ENCODE data around the gene ANKRD36B. TPM values are rescaled to one million over a fixed set of nuclear protein-coding genes. Genes with fewer than 3 reads are reported as not detected.
"Not testable (repeated sequence)": the region's sequence is repeated elsewhere in the genome, so short reads cannot be mapped to it uniquely, and the experiment has no call there.

Gene ANKRD36B
- 11.6 and 14.2 TPM in 2 replicates for total RNA-seq

DNA sequence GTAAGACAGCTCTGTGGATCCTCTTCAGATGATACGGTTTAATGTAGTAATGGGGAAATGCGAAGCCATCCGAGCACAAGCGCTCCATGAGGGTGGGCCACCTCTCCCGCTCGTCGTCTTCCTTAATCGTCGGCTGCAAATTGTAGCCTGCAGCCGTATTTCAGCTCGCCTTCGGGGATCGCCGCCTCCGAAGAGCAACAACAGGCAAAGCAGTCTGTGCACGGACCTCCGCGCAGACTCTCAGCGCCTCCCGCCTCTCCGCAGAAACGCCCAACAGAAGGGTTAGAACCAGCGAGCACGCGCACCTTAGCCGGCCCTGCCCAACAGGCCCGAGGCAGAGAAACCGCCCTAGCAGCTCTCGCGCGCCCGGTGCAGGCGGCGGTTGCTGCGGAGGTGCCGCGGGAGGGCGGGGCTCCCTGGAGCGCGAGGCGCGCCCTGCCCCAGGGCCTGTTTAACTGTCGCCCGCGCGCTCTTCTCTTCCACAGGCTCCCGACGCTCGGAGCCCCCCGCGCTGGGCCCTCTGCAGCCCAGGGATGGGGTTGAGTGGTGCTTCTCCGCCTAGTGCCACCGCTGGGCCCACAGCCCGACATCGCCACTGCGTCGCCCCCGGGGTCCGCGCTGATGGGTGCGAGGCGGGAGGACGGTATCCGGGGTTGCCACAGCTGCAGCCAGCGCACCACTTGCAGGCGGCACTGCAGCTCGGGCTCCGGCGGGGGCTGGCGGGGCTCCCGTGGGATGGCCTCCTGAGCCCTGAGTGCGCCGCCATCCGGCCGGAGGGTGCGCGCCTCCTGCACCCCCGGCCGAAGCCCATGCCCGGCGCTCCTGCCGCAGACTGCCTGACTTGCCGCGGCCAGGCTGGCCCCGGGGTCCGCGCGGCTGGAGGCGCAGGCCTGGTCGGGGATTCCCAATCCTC lies at the start of gene ANKRD36B:
Gene ANKRD36B, minus strand, starts transcription at position 280 of the 913 bp plus-strand sequence. Its CDS starts 192 bp downstream, at position 88.
- FAIRE-seq; H3K27me3 ChIP-seq (ENCODE audit: control insufficient read depth, insufficient read depth, low read length); H3K36me3 ChIP-seq (ENCODE audit: control insufficient read depth, insufficient read depth, low read length): not testable (repeated sequence)
- H3K4me3 ChIP-seq (ENCODE audit: low read depth, low read length): peak within 1 kb of the TSS; percentile 51
- peak; percentile 48 for DNase-seq (ENCODE audit: low read depth)

DNA sequence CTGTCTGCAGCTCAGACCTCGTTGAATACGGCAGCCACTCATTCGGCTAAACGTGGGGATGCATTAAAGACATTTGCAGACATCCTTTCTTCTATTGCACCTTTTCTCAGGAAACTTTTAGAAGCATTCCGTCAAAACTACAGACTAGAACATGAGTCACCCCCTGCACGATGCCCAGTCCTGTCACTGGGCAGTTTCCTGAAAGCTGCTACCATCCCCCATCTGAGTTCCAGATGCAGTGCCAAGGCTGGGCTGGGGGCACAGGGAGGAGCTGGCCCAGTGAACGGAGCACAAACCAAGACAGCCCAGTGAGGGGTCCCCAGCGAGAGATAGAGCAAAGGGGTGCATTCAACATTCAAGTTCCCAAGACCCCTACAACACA lies 36.4 kb upstream of the ANKRD36B start:
- peak; percentile 8 for DNase-seq (ENCODE audit: low read depth)
- not testable (repeated sequence) for FAIRE-seq; H3K27me3 ChIP-seq (ENCODE audit: control insufficient read depth, insufficient read depth, low read length); H3K4me3 ChIP-seq (ENCODE audit: low read depth, low read length); H3K36me3 ChIP-seq (ENCODE audit: control insufficient read depth, insufficient read depth, low read length)

DNA sequence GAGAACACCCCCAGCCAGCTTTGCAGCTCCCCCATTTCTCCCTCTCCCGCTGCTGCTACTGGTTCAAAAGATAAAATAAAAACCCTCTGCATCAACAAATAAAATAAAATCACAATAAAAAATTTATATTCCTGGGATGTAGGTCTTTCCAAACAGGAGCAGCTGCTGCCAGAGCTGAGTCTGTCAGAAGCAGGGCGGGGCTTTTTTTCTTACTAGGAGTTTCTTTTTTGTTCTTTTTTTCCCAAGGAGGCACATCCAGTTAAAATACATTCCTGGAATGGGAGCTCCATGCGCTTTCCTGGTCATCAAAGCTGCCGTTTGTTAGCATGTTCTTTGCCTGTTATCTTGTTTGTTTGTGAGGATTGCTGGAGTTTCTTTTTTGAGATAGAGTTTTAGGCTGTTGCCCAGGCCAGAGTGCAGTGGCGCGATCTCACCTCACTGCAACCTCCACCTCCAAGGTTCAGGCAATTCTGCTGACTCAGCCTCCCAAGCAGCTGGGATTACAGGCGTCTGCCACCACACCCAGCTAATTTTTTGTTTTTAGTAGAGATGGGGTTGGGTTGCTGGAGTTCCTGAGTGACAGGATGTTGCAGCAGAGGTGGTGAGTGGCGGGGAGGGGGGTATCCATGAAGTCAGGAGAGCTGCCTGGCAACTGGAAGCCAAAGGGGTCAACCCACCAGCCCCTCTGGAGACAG lies 35.8 kb upstream of the ANKRD36B start:
- not testable (repeated sequence) for H3K36me3 ChIP-seq (ENCODE audit: control insufficient read depth, insufficient read depth, low read length); H3K4me3 ChIP-seq (ENCODE audit: low read depth, low read length); H3K27me3 ChIP-seq (ENCODE audit: control insufficient read depth, insufficient read depth, low read length); FAIRE-seq; DNase-seq (ENCODE audit: low read depth)

DNA sequence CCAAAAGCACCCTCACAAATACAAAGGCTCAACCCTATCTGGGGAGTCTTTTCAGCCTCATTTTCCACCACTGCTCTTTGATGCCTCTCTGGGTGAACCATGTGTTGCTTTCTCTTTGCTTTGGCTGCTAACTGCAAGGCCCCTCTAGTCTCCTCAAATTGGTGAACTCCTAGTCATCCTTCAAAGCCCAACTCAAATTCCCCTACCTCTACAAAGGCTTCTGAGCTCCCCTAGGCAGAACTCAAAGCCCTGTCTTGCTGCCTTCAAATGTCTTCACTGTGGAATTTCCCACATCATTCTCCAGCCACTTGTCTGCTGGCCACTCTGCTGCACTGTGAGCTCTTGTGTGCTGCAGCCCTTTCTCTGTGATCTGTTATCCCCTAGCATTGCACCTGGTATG lies 33.3 kb upstream of the ANKRD36B start:
- H3K27me3 ChIP-seq (ENCODE audit: control insufficient read depth, insufficient read depth, low read length); FAIRE-seq; H3K4me3 ChIP-seq (ENCODE audit: low read depth, low read length); DNase-seq (ENCODE audit: low read depth); H3K36me3 ChIP-seq (ENCODE audit: control insufficient read depth, insufficient read depth, low read length): not testable (repeated sequence)

DNA sequence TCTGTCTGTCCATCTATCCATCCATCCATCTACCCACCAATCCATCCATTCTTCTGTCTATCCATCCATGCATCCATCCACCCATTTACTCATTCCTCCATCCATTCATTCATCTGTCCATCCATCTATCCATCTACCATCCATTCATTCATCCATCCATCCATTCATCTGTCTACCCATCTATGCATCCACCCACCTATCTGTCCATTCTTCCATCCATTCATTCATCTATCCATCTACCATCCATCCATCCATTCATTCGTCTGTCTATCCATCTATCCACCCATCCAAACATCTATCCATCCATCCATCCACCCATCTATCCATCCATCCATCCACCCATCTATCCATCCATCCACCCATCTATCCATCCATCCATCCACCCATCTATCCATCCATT lies 30.8 kb upstream of the ANKRD36B start:
- FAIRE-seq; DNase-seq (ENCODE audit: low read depth): not testable (repeated sequence)

DNA sequence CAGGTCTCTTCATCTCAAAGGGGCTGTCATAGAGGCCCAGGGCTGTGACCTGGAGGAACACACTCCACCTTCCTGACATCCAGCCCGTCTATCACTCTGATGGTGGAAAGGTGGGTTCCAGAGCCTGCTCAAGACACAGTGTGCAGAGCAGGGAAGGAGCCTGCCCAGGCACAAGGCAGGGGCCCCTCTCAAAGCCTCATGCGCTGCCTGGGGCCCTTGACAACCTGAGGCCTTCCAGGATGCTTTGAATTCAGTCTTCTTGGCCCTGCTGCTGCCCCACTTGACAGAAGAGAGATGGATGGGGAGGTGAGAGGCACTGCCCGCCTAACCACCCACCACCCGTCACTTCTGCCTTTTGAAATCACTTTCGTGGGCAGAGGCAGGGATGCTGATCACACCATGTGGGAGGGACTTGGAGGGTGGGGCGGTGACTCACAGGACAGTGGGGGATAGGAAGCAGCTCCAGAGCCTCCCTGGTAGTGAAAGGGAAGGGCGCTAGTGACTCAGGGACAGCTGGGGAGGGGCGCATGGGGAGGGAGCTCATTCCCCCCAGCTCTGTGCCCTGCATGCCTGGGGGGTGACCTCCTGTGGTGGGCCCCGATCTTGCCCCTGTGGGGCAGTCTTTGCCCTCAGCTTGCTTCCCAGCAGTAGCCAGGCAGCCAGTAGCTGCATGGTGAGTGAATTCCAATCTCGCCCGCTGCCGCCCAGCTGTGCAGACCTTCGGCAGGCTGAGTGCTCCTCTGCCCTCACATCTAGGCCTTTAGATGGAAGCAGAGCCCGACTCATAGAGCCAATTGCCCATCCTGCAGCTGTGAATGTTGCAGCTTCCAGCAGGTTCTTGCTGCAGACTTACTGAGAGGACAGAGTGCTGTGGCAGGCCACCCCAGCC lies 29.5 kb upstream of the ANKRD36B start:
- H3K36me3 ChIP-seq (ENCODE audit: control insufficient read depth, insufficient read depth, low read length); H3K27me3 ChIP-seq (ENCODE audit: control insufficient read depth, insufficient read depth, low read length); H3K4me3 ChIP-seq (ENCODE audit: low read depth, low read length); DNase-seq (ENCODE audit: low read depth): not testable (repeated sequence)
- FAIRE-seq: peak; percentile 13

More for the DNA sequence above, 30.8 kb upstream of the ANKRD36B start:
- H3K36me3 ChIP-seq (ENCODE audit: control insufficient read depth, insufficient read depth, low read length); H3K27me3 ChIP-seq (ENCODE audit: control insufficient read depth, insufficient read depth, low read length); H3K4me3 ChIP-seq (ENCODE audit: low read depth, low read length): not testable (repeated sequence)

DNA sequence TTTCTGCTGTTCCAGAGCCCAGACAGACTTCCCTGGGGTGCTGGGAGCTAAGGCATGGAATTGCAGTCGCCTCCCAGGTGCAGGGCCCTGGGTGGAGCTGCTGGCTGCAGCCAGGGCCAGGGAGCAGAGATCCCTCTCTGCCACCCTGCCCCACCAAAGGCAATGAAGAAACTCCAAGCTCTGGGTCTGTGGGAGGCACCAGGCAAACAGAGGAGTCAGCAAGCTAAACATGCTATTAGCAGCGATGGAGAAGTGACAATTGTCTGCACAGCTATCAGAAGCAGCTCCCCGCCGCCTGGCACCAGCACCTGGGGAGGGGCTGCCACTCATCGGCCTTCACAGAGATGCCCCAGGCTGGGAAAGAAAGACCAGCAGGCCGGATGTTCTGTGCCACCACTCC lies 28.2 kb upstream of the ANKRD36B start:
- Histone ChIP-seq H3K4me3 (ENCODE audit: low read depth, low read length) (no peak overlapping the region), H3K27me3 (ENCODE audit: control insufficient read depth, insufficient read depth, low read length) (no peaks in the 10 kb centered on the region), H3K36me3 (ENCODE audit: control insufficient read depth, insufficient read depth, low read length) (no peaks in the 10 kb centered on the region)
- no peak for FAIRE-seq
- TF ChIP-seq, protein P1, sequence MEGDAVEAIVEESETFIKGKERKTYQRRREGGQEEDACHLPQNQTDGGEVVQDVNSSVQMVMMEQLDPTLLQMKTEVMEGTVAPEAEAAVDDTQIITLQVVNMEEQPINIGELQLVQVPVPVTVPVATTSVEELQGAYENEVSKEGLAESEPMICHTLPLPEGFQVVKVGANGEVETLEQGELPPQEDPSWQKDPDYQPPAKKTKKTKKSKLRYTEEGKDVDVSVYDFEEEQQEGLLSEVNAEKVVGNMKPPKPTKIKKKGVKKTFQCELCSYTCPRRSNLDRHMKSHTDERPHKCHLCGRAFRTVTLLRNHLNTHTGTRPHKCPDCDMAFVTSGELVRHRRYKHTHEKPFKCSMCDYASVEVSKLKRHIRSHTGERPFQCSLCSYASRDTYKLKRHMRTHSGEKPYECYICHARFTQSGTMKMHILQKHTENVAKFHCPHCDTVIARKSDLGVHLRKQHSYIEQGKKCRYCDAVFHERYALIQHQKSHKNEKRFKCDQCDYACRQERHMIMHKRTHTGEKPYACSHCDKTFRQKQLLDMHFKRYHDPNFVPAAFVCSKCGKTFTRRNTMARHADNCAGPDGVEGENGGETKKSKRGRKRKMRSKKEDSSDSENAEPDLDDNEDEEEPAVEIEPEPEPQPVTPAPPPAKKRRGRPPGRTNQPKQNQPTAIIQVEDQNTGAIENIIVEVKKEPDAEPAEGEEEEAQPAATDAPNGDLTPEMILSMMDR (IDR thresholded peaks at IDR 0.05; ENCODE audit: insufficient read depth, low read length, severe bottlenecking): no peak
- DNase-seq (ENCODE audit: low read depth): no peak

DNA sequence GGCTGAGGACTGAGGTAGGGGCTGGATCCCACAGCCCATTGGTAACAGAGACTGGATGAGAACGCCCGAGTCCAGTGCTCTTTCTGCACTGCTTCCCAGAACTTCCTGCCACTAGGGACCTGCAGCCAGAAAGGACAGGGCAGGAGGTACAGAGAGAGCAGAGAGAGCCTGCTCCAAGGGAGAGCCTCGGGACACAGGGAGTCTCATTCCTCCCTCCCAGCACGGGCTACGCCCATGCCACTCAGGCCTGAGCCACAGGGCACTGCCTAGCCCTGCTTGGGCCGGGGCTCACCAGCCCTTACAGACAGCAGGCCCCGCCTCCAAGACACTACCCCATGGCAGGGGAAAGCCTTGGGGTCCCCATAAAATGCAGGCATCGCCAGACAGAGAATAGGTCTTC lies 26.1 kb upstream of the ANKRD36B start:
- not testable (repeated sequence) for DNase-seq (ENCODE audit: low read depth); H3K4me3 ChIP-seq (ENCODE audit: low read depth, low read length); H3K36me3 ChIP-seq (ENCODE audit: control insufficient read depth, insufficient read depth, low read length); FAIRE-seq; H3K27me3 ChIP-seq (ENCODE audit: control insufficient read depth, insufficient read depth, low read length)

DNA sequence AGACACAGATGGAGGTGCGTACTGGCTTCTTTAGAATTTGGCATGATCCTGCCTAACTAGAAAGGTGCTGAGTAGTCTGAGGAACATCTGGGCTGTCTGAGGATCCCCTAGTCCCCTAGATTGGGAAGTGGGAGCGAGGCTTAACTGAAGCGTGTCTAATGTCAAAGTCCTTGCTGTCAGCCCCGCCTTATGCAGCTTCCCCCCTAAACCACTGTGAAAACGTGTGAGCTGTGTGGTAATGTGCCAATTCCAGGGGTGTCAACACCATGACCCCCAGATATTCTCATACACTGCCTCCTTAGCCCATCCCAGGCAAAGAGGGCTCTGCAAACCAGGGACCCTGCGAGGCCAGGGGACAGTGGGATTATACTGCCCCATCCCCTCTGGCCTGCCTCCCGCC lies 22.2 kb upstream of the ANKRD36B start:
- not testable (repeated sequence) for H3K36me3 ChIP-seq (ENCODE audit: control insufficient read depth, insufficient read depth, low read length); FAIRE-seq; H3K27me3 ChIP-seq (ENCODE audit: control insufficient read depth, insufficient read depth, low read length); H3K4me3 ChIP-seq (ENCODE audit: low read depth, low read length); DNase-seq (ENCODE audit: low read depth)

DNA sequence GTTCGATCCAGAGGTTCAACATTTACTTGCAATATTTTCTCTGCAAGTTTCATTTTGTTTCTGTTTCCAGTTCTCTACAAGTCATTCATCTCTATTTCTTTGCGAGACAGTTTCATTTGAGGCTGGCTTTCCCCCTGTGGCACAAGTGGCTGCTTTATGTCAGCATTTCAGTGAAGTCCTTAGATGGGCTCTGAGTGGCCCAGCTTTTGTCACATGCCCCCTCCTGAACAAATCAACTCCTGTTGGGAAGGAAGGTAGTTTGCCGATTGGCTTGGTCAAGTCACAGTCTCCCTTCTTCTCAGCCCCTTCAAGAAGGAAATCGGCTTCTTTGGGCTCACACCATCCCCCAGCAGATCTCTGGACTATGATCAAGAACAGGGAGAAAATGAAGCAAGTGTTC lies 19.1 kb upstream of the ANKRD36B start:
- not testable (repeated sequence) for H3K36me3 ChIP-seq (ENCODE audit: control insufficient read depth, insufficient read depth, low read length); H3K4me3 ChIP-seq (ENCODE audit: low read depth, low read length); DNase-seq (ENCODE audit: low read depth); H3K27me3 ChIP-seq (ENCODE audit: control insufficient read depth, insufficient read depth, low read length); FAIRE-seq

DNA sequence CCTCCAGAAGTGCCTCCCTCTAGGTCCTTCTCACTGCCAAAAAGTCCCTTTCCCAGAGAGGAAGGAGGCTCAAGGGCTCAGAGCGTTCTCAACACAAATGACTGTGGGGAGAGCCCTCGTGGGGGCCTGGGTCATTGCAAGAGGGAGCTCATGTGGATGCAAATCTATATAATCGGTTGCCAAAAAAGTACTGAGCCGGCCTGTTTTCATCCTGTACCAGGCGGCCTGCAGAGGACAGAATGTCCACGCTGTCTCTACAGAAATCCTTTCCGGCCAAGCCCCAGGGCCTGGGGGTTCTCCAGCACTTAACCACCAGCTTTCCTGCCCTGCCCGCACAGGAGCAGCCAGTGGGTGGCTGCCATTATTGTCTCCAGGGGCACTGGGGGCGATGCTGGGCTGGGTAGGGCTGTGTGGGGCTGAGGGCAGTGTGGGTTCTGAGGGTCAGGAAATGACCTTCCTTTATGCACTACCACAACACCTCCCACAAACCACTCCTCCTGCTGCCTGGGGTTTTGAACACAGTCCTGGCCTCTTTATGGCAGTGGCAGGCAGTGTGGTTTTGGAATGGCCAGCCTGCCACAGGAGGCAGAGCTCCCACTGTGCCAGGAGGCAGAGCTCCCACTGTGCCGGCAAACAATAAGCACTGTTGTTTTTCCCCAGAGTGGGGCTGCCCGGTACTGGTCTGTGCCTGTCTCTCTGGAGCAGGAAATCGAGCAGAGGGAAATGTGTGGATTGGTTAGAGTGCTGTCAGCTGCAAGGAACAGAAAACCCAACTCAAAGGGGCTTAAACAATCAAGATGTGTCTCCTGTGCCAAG lies 16.1 kb upstream of the ANKRD36B start:
- not testable (repeated sequence) for FAIRE-seq; H3K27me3 ChIP-seq (ENCODE audit: control insufficient read depth, insufficient read depth, low read length); DNase-seq (ENCODE audit: low read depth); H3K4me3 ChIP-seq (ENCODE audit: low read depth, low read length); H3K36me3 ChIP-seq (ENCODE audit: control insufficient read depth, insufficient read depth, low read length)

DNA sequence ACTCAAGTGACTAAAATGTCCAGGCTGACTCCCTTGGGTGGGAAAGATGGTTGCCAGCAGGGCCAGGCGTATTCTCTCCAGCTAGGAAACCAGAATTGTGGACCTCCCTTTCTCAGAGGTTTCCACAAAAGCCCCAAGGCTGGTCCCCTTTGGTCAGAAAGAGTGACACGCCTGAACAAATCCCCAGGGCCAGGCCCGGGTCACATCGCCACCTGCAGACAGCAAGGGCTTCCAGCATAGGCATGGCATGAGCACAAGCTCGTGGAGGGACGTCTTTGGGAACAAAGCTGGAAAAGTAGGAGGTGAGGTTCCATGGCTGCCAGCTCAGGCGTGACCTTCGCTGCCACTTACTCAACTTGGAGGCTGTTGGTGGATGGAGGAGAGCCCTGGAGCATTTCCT lies 15.4 kb upstream of the ANKRD36B start:
- not testable (repeated sequence) for H3K36me3 ChIP-seq (ENCODE audit: control insufficient read depth, insufficient read depth, low read length); FAIRE-seq; H3K27me3 ChIP-seq (ENCODE audit: control insufficient read depth, insufficient read depth, low read length)

More for the DNA sequence above, 15.4 kb upstream of the ANKRD36B start:
- not testable (repeated sequence) for H3K4me3 ChIP-seq (ENCODE audit: low read depth, low read length); DNase-seq (ENCODE audit: low read depth)

Data from bronchial epithelial cell (primary cell).